GM12891 (cell line): ENCODE results near the gene CHRNE.

Source experiments
- PAX5 ChIP-seq: IDR thresholded peaks from 2 replicates; pipeline ENCODE4 v1.6.1; 2011; ENCODE audit warnings: low read length, moderate library complexity, mild to moderate bottlenecking; ENCODE audit not compliant: insufficient read depth, severe bottlenecking
- POLR2A ChIP-seq: IDR thresholded peaks from 2 replicates; pipeline ENCODE4 v1.6.1; 2011; ENCODE audit warnings: low read depth, low read length, control low read depth
- POLR2AphosphoS5 ChIP-seq: IDR thresholded peaks from 2 replicates; pipeline ENCODE4 v1.6.1; 2011; ENCODE audit warnings: low read depth, low read length, control low read depth
- SPI1 ChIP-seq: IDR thresholded peaks from 2 replicates; pipeline ENCODE4 v1.6.1; 2011; ENCODE audit warnings: low read depth, low read length, control low read depth
- TAF1 ChIP-seq: IDR thresholded peaks from 2 replicates; pipeline ENCODE4 v1.6.1; 2011; ENCODE audit warnings: low read depth, low read length, control low read depth

GRCh38 chr17:4850246-4850645 is 52.7 kb downstream of the CHRNE start:
- TF ChIP-seq POLR2A (no peak), POLR2AphosphoS5 (no peak), TAF1 (no peak), SPI1 (no peak), PAX5 (no peak)
